ENCODE measurements around the gene SPIN1.

The SPIN1 gene

DNA sequence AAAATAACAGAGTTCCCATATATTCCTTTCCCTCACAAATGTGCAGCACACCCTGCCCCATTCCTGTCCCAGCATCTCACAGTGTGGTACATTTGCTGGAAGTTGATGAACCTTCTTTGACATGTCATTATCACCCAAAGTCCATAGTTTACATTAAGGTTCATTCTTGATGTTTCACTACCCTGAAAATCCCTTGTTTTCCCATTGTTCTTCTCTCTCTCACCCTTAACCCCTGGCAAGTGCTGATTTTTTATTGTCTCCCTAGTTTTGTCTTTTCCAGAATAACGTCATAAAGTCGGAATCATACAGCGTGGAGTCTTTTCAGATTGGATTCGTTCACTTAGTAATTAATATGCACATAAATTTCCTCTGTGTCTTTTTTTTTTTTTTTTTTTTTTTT, 48.1 kb downstream of the SPIN1 start:
- no peak for DNase-seq (ENCODE audit: low spot score)

DNA sequence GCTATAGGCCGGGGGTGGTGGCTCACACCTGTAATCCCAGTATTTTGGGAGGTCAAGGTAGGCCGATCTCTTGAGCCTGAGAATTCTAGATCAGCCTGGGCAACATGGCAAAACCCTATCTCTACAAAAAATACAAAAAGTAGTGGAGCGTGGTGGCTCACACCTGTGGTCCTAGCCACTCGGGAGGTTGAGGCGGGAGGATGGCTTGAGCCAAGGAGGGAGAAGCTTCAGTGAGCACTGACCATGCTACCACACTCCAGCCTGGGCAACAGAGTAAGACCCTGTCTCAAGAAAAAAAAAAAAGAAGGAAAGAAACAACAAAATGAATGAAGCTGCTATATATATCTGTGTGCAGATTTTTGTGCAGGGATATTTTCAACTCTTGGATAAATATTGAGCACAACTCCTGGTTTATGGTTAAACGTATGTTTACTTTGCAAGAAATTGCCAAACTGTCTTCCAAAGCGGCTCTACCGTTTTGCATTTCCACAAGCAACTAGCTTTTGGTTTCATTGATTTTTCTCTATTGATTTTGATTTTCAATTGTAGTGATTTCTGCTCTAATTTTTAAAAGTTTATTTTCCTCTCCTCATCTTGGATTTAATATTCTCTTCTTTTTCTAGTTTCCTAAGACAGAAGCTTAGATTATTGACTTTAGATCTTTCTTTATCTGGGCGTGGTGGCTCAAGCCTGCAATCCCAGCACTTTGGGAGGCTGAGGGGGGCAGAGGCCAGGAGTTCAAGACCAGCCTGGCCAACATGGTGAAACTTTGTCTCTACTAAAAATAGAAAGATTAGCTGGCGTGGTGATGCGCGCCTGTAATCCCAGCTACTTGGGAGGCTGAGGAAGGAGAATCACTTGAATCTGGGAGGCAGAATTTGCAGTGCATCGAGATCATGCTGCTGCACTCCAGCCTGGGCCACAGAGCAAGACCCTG, 49.2 kb downstream of the SPIN1 start:
- DNase-seq (ENCODE audit: low spot score), result no peak

DNA sequence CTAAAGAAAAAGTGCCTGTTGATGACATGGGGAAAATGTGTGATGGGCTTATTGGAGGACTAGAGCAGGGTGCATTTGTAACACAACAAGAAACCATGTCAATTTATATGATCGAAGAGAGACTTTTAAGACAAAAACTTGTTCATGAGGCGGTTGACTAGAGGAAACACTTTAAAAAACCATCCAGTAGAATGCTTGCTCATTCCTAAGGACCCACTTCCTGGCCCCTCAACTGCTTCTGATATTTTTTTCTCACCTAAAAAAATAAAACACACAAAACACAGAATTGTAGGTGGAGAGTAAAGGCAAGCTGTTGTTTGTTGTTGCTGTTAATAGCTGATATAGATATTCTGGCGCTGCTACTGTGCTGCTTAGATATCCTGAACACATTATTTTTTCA, 50.6 kb downstream of the SPIN1 start:
- no peak for DNase-seq (ENCODE audit: low spot score)

DNA sequence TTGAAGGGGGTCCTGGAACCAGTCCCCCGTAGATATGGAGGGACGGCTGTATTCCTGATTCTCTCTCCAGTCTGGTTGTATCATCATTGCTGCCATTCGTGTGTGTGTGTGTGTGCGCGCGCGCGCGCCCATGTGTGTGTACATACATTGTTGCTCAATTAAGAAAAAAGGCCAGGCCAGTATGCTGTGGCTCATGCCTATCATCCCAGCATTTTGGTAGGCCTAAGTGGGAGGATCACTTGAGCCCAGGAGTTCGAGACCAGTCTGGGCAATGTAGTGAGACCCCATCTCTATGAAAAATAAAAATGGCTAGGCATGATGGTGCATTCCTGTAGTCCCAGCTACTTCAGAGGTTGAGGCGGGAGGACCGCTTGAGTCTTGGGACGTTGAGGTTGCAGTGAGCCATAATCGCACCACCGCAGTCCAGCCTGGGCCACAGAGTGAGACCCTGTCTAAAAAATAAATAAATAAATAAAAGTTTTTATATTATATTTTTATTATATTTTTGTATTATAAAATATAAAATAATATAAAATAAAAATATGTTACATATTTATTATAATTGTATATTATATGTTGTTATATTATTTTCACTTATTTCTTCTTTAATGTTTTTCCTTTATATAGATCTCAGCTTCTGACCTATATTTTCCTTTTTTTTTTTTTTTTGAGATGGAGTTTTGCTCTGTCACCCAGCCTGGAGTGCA, 53.2 kb downstream of the SPIN1 start:
- no peak for DNase-seq (ENCODE audit: low spot score)

DNA sequence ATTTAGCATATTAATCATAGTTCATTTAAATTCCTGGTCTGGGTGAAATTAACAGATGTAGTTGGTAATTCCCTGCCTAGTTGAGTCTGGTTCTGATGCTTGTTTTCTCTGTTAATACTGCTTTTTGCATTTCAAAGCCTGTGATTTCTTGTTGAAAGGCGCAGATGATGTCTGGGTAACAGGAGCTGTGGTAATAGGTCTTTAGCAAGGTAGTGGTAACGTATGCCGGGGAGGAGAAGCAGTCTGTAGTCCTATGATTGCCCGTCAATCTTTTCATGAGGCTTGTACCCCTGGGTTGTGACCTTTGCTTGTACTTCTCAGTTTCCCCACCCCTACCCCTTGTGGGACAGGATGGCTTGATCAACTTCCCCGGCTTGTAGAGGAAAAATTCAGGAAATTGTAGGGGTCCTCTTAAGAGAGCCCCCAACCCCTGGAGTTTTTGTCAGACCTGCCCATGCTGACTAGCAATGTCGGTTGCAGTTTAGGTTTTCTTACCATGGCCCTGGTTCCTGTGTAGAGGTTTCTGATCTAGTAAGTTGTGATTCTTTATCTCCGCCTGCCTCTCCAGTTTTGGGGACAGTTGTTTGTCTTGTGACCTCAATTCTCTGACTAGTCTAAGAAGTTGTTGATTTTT, 55.4 kb downstream of the SPIN1 start:
- DNase-seq (ENCODE audit: low spot score), result no peak

DNA sequence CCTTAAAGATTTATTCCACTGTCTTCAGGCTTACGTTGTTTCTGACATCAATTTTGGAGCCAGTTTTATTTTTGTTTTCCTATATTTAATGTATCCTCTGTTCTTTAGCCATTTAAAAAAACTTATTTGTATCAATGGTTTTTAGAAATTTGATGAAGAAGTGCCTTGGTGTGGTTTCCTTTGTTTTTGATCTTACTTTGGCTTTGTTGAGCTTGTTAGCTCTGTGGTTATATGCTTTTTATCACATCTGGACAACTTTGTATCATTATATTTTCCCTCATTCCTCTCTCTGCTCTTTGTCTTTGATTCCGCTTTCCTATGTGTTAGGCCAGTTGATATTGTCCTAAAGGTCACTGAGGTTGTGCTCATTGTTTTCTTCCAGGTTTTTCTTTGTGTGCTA, 58.5 kb downstream of the SPIN1 start:
- DNase-seq (ENCODE audit: low spot score), result no peak

DNA sequence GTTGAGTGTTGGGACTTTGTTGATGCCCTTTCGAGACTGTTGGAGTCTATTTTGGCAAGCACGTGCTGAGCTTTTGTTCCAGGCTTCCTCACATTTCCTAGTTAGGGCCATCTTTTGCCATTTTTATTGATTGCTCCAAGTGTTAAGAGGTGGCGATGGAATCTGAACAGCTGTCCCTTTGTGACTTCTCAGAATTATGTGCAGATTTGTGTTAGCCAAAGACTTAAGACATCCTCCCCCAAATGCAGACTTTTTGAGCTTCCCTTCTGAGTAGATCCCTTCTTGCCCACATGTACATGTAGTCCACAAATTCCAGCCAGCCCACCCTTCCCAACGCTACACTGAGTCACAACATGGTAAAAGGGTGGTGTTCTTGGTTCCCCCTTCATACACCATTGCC, 59.2 kb downstream of the SPIN1 start:
- DNase-seq (ENCODE audit: low spot score), result no peak

DNA sequence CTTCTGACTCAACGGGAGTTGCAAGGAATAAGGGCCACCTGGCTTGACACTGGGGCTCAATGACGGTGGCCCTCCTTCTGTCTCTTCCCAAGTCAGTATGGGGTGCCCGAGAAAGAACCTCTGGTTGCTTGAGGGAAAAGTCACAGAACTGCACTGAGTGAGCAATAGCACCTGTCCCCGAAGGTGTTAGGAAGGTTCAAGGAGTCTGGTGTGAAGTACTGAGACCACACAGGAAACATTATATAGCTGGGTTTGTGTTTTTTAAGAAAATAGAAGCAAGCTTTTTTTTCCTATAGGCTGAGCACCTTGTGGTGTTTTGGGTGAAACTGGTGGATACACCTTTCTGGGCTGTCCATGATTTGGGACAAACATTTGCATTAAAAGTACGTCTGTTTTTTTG, 62.9 kb downstream of the SPIN1 start:
- DNase-seq (ENCODE audit: low spot score), result no peak

DNA sequence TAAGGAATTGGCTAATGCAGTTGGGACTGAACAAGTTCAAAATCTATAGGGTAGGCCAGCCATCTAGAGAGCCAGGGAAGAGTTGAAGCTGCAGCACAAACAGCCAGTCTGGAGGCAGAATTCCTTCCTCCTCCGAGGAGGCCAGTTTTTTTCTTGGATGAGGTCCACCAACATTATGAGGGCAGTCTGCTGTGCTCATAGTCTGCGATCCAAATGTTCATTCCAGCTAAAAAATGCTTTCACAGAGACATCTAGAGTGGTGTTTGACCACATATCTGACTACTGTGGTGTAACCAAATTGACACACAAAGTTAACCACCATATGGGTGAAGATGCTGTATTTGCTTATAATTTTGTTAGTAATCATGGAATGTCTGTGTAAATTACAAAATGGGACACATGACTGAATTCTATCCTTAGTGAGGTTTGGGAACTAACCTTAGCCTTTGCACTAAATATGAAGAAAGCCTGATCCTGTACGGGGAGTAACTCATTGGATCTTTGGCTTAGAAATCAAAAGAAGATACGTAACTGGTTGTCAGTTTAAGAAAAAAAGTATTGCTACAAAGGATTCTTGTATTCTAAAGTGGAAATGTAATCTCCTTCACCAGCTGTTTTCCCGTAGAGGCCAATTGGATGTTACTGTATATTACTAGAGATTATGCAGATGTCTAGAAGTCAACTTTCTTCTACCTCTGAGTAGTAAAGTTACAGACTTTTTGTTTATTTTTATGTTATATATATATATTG, 70.6 kb downstream of the SPIN1 start:
- peak; percentile 66 for DNase-seq (ENCODE audit: low spot score)

DNA sequence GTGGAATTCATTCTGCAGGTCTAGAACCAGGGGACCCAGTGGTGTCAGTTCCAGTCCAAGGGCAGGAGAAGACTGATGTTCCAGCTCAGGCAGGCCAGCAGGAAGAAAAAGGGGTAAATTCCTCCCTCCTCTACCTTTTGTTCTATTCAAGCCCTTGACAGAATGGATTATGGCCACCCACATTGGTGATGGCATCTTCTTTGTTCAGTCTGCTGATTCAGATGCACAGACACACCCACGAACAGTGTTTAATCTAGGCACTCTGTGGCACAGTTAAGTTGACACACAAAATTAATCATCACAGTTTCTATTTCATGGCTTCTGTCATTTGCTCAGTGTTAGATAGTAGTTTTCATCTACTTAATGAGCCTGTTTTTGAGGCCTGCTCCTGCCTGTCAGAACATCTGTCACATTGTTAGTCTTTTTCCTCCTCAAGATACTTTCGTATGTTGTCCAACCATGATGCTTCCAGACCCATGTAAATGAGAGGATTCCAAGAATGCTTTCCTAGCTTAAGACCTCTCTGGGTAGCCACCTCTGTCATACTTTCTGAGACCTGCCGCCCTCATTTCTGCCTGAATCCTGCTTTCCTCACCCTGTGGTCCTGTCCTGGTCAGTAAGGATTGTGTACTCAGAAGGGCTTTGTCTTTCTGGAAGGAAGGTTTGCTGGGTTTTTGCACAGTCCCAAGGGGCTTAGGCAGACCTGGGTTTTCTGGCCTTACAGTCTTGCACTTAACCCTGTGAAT, 72.5 kb downstream of the SPIN1 start:
- no peak for DNase-seq (ENCODE audit: low spot score)

DNA sequence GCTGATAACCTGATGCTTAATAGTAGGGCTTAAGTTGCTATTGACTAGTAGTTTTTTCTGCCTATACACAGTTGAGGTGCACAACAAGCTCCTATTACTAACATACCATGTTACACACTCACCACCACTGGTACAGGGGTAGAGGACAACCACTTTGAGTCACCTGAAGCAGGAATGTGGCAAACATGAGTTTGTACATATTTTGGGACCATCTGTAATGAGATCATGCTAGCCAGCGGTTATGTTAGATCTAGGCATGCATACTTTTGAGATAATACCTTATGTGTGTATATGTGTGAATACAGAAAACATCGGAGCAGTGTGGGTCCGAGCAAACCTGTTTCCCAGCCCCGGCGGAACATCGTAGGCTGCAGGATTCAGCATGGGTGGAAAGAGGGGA, 73.9 kb downstream of the SPIN1 start:
- DNase-seq (ENCODE audit: low spot score), result no peak

DNA sequence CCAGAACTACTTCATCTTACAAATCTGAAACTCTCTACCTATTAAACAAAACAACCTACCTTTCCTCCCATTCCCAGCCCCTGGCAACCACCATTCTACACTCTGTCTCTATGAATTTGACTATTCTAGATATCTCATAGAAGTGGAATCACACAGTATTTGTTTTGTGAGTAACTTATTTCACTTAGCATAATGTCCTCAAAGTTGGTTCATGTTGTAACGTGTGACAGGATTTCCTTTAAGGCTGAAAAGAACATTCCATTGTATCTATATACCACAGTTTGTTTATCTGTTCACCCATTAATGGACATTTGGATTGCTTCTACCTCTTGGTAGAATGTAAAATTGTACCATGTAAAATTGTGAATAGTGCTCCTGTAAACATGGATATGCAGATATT, 76.6 kb downstream of the SPIN1 start:
- no peak for DNase-seq (ENCODE audit: low spot score)

DNA sequence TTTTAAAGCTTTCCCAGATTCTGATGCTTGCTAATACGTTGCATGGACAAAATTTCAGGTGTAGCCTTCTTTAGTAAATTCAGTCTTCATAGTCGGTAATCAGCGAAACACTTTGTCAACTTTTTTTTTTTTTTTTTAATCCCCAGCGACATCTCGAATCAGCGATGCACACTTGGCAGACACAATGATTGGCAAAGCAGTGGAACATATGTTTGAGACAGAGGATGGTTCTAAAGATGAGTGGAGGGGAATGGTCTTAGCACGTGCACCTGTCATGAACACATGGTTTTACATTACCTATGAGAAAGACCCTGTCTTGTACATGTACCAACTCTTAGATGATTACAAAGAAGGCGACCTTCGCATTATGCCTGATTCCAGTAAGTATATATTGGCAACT, 80.0 kb downstream of the SPIN1 start:
- no peak for DNase-seq (ENCODE audit: low spot score)

DNA sequence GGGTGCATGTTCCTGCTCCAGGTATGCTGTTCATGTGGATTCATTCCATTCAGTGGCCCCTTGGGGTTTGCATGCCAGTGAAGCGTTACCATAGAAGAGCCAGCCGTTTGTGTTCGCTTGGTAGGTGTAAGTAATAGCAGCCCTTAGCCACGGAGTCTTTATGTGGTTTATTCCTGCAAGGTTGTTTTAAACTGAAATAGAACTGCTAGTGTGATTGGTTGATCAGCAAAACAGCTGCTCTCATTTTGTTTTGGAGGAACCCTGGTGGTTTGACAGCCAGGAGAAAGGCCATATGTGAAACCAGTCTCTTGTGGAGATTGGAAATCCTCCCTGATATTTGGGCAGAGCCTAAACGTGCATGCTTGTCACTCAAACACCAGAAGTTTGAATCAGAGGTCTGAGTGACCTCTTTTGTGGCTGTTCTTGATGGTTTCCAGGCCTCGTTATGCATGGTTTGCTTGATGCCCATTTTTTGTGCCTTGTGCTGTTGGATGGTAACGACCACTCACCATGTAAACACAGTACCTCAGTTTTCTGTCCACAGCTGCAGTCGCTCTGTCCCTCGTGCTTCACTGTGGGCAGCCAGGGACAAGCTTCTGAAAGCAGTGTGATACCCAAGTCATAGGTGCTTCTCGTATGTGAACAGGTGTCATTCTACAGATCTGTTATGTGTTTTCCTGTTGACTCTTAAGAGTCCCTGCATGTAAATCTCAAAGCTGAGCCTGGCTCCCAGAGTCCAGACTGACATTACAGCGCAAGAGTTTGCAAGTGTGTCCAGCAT, 88.4 kb downstream of the SPIN1 start:
- no peak for DNase-seq (ENCODE audit: low spot score)

DNA sequence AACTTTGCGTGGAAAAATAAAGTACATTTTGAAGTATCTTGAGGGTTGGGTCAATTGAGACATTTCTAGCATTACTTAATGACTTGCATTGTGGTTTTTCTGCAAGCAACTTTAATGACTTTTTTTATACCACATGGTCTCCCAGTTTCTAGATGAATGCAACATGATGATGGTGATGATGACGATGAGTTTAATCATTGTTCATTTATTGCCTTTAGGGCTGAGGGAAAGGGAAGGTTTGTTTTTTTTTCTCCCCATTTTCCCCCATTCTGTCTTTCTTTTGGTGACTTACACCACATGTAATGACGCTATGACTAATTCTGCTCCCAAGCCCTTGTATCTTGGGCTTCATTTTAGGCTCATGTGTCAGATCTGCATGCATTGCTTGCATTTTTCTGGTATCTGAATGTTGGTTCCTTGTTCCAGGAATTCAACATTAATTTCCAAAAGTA, 89.1 kb downstream of the SPIN1 start:
- DNase-seq (ENCODE audit: low spot score), result no peak

DNA sequence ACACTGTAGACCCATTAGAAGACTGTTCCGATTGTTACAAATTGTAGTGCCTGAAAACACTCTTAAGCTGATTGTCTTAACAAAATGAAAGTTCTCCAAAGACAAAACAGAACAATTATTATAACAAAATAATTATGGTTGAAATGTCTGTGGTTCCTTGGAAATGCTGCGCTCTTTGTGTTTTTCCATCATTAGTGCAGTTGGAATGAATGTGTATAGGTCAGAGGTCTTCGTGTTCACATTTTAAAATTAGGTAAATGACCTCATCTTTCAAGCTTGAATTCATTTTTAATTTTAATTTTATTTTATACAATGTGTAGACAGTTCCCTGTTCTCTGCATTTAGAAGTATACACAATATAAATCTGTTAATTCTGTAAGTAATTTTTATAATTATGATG, 90.0 kb downstream of the SPIN1 start:
- no peak for DNase-seq (ENCODE audit: low spot score)

DNA sequence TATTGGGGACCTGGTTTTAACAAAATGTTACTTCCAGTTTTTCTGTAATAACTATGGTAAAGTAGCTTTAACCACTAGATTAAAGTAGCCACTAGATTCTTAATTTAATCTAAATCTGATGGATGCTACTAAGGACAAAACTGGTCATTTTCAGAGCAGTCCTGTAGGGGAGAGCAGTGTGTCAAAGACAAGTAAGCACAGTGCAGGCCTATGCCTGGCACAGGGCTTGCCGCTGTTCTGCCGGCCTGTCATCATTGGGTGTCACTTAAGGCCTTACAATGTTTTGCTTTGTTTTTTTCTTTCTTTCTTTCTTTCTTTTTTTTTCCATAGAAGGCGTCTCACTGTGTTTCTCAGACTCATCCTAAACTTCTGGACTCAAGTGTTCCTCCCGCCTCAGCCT, 93.7 kb downstream of the SPIN1 start:
- DNase-seq (ENCODE audit: low spot score), result no peak

DNA sequence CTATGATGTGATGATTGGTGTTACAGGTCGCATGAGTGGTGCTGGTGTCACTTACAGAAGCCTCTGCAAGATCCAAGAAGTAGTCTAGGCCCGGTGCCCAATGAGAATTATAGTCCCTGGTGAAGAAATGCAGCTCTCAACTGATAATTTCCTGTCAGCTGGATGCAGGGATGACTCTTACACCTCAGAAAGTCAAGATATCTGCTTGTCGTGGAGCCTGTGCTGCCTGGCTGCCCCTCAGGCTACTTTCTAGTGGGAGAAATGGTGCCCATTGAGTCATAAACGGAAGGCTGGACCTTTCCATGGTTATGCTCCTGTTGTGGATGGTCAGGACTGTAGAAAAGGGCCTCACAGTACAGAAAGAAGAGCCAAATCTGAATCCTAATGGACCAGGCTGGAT, 99.9 kb downstream of the SPIN1 start:
- no peak for DNase-seq (ENCODE audit: low spot score)

DNA sequence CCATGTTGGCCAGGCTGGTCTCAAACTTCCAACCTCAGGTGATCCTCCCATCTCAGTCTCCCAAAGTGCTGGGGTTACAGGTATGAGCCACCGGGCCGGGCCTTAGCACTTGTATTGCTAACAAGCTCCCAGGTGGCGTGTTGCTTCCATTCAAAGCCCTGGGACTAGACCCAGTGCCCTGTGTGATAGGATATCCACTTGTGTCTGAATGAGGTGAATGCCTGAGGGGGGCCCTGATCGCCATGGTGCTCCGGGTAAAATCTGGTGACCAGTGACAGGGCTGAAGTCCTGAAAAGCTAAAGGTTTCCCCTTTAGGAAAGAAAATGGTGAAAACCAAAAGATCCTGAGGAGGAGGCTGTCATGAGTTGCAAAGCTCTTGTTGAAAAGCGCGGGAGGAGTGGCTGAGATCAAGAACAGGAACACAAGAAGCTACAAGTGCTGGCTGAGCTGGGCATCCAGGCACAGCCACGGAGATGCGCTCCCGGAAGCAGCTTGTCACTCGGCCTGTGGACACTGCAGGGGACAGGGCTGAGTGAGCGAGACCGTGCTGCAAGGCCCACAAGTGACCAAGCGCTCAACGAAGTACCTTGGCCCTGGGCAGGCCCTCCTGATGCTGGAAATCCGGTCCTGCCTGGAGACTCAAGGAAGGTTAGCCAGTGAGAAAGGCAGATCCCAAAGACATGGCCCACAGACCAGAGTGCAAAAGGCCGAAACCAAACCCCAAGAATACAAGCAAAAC, 106.9 kb downstream of the SPIN1 start:
- DNase-seq (ENCODE audit: low spot score), result no peak

DNA sequence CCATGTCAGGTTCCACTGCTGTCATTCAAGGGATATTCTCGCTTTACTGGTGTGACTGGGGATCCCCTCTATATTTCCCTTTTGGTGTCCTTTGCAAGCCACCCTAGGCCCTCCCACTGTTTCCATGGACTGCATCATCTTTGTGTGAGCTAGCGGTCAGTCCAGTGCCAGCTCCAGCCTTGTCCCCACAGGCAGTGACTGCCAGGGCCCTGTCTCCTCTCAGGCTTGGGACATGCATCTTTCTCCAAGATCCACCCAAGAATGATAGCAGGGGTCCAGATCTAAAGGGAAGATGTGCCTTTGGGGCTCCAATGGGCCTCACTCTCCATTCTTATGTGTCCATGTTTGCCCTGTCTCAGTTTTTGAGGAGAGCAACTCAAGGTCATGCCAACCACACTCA, 109.0 kb downstream of the SPIN1 start:
- no peak for DNase-seq (ENCODE audit: low spot score)
